ENCODE measurements around the gene DNTT.

DNA sequence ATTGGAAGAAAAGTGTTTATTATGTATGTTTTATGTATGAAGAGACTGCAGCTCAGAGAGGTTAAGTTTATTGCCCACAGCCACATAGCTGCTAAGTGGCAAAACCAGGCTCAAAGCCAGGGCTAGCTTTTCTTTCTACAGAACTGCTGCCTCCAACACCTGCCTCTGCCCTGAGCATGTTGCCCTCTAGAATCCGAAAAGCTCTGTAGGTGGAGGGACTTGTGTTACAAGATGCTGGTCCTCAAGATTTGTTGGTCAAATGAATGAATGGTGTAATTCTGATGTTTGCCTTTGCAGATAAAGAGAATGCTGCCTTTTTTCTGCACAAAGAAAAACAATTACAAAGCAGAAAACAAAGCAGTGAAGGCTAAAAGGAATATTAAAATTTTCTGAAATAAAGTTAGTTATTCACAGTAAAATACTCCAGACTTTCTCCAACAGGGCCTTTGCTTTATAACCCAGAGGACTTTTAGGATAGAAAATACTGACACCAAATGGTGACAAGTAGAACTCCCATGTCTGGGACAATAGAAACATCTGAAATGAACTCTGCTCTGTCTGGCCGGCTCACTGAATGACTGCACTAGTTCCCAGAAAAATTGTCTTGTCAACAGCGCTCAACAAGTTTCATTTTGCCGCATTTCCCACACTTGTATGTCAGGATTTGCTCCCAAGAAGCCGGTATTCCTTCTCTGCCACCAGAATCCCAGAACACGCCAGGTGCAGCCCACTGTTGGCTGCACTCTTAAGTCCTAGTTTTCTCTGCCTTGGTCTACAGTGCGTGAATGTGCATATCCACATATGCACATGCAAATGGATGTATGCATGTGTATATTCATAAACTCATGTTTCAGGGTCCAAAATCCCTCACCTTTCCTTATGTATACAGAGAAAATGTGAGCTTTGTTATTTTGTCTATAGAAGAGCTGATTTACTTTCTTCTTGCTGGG is 11.0 kb upstream of the DNTT start:
- TF ChIP-seq RAD21 (conservative IDR thresholded peaks at IDR 0.05) (peak; percentile 71), CTCF (IDR thresholded peaks at IDR 0.05; ENCODE audit: poor library complexity, severe bottlenecking) (peak; percentile 71), MXI1 (conservative IDR thresholded peaks at IDR 0.05; ENCODE audit: poor library complexity, severe bottlenecking) (no peak), POLR2AphosphoS5 (IDR thresholded peaks at IDR 0.05) (no peak), EZH2 (IDR thresholded peaks at IDR 0.05; ENCODE audit: borderline replicate concordance, insufficient read depth, low read length, poor library complexity, severe bottlenecking) (no peak), SMC3 (conservative IDR thresholded peaks at IDR 0.05; ENCODE audit: poor library complexity) (peak; percentile 73), EP300 (conservative IDR thresholded peaks at IDR 0.05; ENCODE audit: poor library complexity, severe bottlenecking) (no peak)
